A549 (cell line): Measurements from ENCODE around the gene PPIL4.

Experiments used
- EP300 ChIP-seq, 2 experiments: fragments of >200 bp; sonication (Bioruptor Twin); formaldehyde crosslinking; IDR thresholded peaks; 2 replicates in 1 of 2; 3 replicates in 1 of 2; pipeline ENCODE4 v1.6.1; 2016 to 2017
- POLR2A ChIP-seq: IDR thresholded peaks from 2 replicates; pipeline ENCODE4 v1.6.1; 2012; ENCODE audit warnings: mild to moderate bottlenecking, low read length
- SMC3 ChIP-seq: fragments of >200 bp; sonication (Bioruptor Twin); formaldehyde crosslinking; IDR thresholded peaks from 3 replicates; pipeline ENCODE4 v1.6.1; 2018; ENCODE audit warnings: inconsistent platforms
- SREBF2 ChIP-seq: fragments of 450-650 bp; IDR thresholded peaks from 2 replicates; pipeline ENCODE4 v1.6.1; 2014; ENCODE audit warnings: mild to moderate bottlenecking, moderate library complexity
- TF ChIP-seq, protein P1 (sequence below): fragments of 450-650 bp; IDR thresholded peaks from 2 replicates; pipeline ENCODE4 v1.6.1; 2014; ENCODE audit warnings: antibody characterized with exemption
- TF ChIP-seq, protein P2 (sequence below): fragments of >200 bp; sonication (Bioruptor Twin); formaldehyde crosslinking; IDR thresholded peaks from 3 replicates; pipeline ENCODE4 v1.5.1; 2016

- TF ChIP-seq SMC3 (no peak), POLR2A (no peak), EP300 (IDR thresholded peaks at IDR 0.05) (no peak), SREBF2 (no peak)
- TF ChIP-seq, protein P1, sequence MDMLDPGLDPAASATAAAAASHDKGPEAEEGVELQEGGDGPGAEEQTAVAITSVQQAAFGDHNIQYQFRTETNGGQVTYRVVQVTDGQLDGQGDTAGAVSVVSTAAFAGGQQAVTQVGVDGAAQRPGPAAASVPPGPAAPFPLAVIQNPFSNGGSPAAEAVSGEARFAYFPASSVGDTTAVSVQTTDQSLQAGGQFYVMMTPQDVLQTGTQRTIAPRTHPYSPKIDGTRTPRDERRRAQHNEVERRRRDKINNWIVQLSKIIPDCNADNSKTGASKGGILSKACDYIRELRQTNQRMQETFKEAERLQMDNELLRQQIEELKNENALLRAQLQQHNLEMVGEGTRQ = no peak
- TF ChIP-seq, protein P2, sequence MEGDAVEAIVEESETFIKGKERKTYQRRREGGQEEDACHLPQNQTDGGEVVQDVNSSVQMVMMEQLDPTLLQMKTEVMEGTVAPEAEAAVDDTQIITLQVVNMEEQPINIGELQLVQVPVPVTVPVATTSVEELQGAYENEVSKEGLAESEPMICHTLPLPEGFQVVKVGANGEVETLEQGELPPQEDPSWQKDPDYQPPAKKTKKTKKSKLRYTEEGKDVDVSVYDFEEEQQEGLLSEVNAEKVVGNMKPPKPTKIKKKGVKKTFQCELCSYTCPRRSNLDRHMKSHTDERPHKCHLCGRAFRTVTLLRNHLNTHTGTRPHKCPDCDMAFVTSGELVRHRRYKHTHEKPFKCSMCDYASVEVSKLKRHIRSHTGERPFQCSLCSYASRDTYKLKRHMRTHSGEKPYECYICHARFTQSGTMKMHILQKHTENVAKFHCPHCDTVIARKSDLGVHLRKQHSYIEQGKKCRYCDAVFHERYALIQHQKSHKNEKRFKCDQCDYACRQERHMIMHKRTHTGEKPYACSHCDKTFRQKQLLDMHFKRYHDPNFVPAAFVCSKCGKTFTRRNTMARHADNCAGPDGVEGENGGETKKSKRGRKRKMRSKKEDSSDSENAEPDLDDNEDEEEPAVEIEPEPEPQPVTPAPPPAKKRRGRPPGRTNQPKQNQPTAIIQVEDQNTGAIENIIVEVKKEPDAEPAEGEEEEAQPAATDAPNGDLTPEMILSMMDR = no peak
These were observed 30.3 kb downstream of the PPIL4 start for GRCh38 chr6:149515494-149515893.
